ENCODE data around the gene SLC6A4. TPM values are rescaled to one million over a fixed set of nuclear protein-coding genes. Genes with fewer than 3 reads are reported as not detected.

Gene SLC6A4
- total RNA-seq, 1 donor from 2014 or later, result 1.5 TPM

DNA sequence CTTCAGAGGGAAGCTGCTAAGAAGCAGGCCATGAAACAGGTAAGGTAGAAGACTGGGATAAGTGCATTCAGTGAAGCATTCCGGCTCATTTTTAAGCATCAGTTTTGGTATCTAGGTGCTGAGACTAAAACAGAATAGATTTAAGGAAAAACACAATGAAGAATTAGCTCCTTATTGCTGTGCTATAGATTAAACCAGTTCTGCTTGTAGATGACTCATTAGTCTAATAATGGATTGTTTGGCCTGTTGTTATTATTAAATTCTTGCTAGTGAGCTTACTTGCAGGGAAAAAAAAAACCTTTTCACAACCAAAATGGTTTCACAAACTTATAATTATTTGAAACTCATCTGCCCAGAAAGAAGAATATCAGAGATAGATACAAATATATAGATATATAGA, 62.9 kb downstream of the SLC6A4 start:
- peak; percentile 60 for ATAC-seq

DNA sequence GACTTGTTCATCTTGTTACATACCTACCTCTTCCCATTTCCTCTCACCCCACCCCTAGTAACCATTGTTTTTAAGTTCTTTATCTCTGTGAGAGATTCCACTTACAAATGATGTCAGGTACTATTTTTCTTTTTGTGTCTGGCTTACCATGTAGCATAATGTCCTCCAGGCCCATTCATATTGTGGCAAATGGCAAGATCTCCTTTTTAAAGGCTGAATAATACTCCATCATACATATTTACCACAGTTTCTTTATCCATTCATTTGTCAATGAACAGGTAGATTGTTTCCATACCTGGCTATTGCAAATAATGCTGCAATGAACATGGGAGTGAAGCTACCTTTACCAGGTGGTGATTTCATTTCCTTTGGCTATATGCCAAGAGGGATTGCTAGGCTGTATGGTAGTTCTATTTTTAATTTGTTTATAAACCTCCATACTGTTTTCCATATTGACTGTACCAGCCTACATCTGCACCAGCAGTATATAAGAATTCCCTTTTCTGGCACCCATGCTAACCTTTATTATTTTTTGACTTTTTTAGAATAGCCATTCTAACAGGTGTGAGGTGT, 65.0 kb downstream of the SLC6A4 start:
- ATAC-seq, result peak; percentile 67

DNA sequence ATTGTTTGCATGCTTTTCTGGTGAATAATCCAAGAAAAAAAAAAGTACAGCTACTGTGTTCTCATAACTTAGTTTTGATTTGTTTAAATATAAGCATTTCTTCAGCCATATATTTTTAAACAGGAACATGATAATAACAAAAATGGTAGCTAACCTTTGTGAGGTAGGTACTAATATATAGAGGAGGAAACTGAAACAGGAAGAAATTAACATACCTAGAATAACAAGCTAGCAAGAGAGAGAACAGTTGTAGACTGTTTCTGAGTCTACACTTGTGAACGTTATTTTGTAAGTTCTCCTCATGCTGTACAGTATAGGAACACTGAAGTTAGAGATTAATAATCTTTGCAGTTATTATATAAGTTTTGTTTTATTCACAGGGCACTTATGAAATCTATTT, 69.5 kb downstream of the SLC6A4 start:
- ATAC-seq, result no peak

GRCh38 chr17:30165147-30165546, 70.3 kb downstream of the SLC6A4 start:
- ATAC-seq, result no peak

DNA sequence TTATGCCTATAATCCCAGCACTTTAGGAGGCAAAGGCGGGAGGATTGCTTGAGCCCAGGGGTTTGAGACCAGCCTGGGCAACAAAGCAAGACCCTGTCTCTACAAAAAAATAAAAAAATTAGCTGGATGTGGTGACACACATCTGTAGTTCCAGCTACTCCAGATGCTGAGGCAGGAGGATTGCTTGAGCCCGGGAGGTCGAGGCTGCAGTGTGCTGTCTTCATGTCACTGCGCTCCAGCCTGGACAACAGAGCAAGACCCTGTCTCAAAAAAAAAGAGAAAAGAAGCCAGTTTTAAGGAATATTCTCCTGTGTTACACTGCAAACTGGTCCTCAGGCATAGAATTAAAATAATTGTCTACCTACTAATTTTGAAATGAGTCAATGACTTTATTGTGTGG, 71.0 kb downstream of the SLC6A4 start:
- ATAC-seq, result no peak

DNA sequence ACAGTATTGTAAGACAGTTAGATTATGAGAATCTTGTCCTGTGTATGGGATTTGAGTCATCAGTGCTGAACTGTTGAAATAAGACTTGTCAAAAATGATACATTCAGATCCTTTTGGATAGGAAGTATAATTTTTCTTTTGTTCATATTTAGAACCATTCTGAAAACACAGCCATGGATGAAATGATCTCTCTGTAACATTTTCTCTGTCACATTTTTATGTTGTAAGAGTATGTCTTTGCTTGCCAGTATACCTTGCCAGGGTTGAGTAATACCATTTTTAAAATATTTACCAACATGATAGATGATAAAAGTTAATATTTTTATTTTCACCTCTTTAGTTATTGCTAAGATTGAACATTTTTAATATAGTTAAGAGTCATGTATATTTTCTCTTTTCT, 73.9 kb downstream of the SLC6A4 start:
- no peak for ATAC-seq

DNA sequence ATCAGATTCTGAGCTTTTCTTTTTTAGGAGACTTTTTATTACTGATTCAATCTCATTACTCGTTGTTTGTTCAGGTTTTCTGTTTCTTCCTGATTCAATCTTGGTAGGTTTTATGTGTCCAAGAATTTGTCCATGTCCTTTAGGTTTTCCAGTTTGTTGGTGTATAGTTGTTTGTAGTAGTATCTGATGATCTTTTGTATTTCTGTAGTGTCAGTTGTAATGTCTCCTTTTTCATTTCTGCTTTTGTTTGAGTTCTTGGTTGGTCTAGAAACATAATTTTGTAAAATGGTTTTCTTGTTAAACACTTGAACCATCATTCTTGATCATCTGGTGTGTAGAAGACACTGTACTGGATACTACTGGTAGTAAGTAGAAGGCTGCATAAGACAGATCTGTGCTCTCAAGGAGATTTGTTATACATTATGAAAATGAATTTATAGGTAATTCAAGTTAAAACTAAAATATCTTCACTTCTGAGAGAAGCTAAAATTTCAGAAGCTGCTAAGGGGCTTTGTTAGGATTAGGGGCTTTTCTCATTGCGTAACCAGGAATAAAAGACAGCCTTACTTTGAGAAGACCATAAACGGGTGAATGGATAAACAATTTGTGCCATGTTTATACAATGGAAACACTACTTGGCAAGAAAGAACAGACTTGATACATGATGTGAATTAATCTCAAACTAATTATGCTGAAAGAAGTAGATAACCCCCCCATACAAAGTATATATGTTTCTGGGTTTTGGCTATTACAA, 74.9 kb downstream of the SLC6A4 start:
- ATAC-seq, result no peak

- ATAC-seq, result no peak
Observed at GRCh38 chr17:30158896-30159625, 76.4 kb downstream of the SLC6A4 start.

GRCh38 chr17:30155389-30155788, 80.1 kb downstream of the SLC6A4 start:
- no peak for ATAC-seq

- ATAC-seq, result no peak
Observed at GRCh38 chr17:30153463-30153862, 82.0 kb downstream of the SLC6A4 start.

- peak; percentile 69 for ATAC-seq
Observed at GRCh38 chr17:30151471-30151870, 84.0 kb downstream of the SLC6A4 start.

DNA sequence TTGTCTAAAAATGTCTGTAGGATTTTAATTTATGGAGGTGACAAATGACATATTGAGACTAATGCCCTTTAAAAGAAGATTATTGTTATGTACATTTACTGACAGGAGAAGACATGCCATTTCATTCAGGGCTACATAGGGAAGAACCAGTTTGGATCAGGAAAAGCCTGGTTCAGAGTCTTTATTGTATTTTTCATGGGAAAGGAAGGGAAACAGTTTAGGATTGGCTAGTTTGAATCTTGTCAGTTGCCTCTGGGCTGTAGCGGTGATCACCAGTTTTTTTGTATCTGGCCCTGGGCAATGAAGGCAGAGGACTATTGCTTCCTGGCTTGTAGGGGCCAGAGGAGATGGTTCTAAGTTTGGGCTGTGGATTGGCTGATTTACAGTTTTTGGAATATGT, 87.1 kb downstream of the SLC6A4 start:
- peak; percentile 81 for ATAC-seq

DNA sequence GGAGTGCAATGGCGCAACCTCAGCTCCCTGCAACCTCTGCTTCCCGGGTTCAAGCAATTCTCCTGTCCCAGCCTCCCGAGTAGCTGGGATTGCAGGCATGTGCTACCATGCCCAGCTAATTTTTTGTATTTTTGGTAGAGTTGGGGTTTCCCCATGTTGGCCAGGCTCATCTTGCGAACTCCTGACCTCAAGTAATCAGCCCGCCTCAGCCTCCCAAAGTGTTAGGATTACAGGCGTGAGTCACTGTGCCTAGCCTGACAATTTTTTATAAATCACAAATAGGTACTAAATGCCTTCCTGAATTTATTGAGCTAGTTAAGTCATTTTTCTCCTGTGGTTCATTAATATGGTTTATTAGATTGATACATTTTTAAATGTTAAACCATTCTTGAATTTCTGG, 87.6 kb downstream of the SLC6A4 start:
- peak; percentile 63 for ATAC-seq

Other genes with a start within 250 kb of the SLC6A4 start
- 20.0 TPM for gene NSRP1, start 118.9 kb downstream of the SLC6A4 start, total RNA-seq
- 25.4 TPM for gene BLMH, start 56.2 kb upstream of the SLC6A4 start, total RNA-seq
- not detected for gene TMIGD1, start 98.4 kb upstream of the SLC6A4 start, total RNA-seq
- gene CPD, start 143.2 kb upstream of the SLC6A4 start, total RNA-seq, result 41.7 TPM
- 31.4 TPM for gene GOSR1, start 241.7 kb upstream of the SLC6A4 start, total RNA-seq